Putamen (tissue), 1 donor: Measurements from ENCODE around the gene CDKAL1.
"Not testable (repeated sequence)": the region's sequence is repeated elsewhere in the genome, so short reads cannot be mapped to it uniquely, and the experiment has no call there.

Source experiments
- DNase-seq: peaks from one replicate; pipeline ENCODE4 v3.0.0-alpha.2; 2016; ENCODE audit warnings: low spot score

Gene CDKAL1

GRCh38 chr6:21213492-21213891 is 679.2 kb downstream of the CDKAL1 start:
- no peak for DNase-seq

- no peak for DNase-seq
Measured at GRCh38 chr6:21214738-21215448, 680.6 kb downstream of the CDKAL1 start.

DNA sequence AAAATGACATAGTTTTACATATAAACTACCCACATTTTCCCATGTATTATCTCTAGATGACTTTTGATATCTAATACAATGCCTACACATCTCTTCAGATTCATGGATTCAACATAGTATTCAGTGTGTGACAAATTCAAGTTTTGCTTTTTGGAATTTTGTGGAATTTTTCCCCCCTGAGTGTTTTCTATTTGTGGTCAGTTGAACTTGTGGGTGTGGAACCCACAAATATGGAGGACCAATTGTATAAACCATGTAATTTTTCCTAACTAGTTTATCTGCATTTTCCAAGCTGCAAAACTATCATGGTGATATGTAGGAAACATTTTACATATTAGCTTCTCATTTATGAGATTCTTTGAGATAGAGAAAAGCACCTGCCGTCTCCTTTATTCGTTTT is 685.0 kb downstream of the CDKAL1 start:
- DNase-seq: no peak

GRCh38 chr6:21219856-21220255 is 685.6 kb downstream of the CDKAL1 start:
- DNase-seq: no peak

DNA sequence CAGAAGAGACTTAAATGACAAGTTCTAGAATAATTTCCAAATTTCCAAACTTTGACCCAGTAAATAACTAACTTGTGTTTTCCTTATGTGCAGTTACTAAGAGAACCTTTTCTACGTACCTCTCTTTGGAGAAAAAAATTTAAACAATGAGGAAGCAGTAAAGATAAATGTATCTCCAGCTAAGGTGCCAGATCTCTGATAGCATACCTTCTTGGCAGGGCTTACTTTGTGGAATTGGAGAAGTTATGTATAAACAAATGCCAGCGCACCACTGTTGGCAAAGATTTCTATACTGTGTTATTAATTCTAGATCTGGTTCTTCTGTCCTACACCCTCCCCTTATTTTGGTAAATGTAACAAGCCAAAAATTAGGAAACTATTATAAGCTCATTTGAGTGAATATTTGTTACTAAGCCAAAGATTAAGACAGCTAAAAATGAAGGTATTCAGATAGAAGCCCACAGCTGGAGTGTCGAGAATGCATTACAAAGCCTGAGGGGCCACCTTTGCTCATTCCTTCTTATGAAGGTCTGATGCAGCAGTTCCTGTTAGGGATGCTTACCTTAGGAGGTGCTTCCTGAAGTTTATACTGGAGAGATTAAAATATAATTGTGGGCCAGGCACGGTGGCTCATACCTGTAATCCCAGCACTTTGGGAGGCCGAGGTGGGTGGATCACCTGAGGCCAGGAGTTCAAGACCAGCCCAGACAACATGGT is 686.2 kb downstream of the CDKAL1 start:
- no peak for DNase-seq

GRCh38 chr6:21222656-21223055 is 688.4 kb downstream of the CDKAL1 start:
- no peak for DNase-seq

DNA sequence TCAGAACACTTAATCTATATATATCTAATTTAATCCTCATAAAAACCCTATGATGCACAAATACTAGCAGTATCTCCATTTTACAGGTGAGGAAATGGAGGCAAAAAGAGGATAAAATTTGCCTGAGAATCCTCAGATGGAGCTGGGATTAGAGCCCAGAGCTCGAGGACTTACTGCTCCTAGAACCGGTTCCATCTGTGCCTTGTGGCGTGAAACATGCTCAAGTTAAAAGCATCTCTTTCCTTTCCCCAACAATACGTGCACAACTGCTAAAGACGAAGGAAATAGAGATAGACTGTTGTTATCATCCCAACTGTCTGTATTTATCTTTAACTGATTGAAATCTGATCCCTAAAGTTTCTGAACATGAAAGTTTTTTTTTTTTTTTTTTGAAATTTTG is 691.7 kb downstream of the CDKAL1 start:
- DNase-seq: no peak

DNA sequence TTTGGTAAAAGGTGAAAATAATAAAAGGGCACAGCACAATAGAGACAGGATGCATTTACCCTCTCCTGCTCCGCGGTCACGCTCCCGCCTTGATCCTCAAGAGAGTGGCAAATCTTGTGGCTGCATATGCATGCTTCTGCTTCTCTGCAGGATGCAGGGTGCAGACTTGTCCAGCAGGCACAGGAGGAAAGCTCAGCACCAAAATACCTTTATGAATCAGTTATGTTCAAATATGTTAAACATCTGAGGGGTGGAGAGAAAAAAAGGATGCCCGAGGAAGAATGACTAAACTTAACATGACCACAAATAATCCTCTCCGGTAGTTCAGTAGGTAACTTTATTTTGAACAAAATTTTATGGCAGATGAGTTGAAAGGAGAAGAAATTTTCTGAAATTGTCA is 693.2 kb downstream of the CDKAL1 start:
- DNase-seq: no peak

DNA sequence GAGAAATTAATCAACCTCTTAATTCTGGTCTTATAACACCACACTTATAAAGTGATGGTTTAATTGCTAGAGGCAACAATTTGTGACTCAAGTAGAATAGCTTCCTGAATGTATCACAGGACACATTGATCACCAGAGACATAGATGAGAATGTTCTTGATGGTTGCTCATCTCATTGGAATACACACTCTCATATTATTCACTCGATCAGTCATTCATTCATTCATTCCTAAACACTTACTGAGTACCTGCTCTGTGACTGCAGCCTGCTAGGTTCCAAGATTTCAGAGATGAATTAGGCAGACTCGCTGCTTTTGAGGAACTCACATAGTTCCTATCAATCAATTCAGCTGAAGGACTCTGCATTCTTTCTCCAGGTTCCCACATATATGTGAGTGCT is 694.2 kb downstream of the CDKAL1 start:
- no peak for DNase-seq

GRCh38 chr6:21228876-21229460 is 694.7 kb downstream of the CDKAL1 start:
- no peak for DNase-seq

DNA sequence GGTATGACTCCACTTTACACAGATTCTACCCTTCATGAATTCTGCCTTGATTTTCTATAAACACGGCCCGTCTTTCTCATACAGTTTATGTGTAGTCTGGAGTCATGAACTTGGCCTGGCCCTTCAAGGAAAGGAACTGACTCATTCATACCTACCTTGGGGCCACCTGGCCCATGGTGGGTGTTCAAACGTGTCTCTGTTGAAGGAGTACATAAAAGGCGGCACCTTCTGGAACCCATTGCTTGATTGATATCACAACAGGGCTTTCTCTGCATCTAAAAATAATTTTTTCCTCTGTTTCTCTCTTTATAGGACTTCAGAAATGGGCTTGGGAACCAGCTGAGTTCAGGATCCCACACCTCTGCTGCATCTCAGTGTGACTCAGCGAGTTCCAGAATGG is 696.3 kb downstream of the CDKAL1 start:
- no peak for DNase-seq

- no peak for DNase-seq
Measured at GRCh38 chr6:21235162-21235561, 700.9 kb downstream of the CDKAL1 start.

DNA sequence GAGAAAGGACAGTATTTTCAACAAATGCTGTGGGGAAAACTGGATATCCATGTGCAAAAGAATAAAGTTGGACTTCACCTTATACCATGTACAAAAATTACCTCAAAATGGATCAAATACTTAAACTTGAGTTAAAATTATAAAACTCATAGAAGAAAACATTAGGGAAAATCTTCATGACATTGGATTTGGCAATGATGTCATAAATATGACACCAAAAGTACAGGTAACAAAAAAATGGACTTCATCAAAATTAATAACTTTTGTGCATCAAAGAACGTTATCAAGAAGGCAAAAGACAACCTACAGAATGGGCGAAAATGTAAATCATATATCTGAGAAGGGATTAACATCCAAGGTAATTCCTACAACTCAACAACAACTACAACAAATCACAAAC is 704.0 kb downstream of the CDKAL1 start:
- no peak for DNase-seq

GRCh38 chr6:21240709-21241108 is 706.5 kb downstream of the CDKAL1 start:
- DNase-seq: no peak

- no peak for DNase-seq
Measured at GRCh38 chr6:21241231-21242130, 707.2 kb downstream of the CDKAL1 start.

DNA sequence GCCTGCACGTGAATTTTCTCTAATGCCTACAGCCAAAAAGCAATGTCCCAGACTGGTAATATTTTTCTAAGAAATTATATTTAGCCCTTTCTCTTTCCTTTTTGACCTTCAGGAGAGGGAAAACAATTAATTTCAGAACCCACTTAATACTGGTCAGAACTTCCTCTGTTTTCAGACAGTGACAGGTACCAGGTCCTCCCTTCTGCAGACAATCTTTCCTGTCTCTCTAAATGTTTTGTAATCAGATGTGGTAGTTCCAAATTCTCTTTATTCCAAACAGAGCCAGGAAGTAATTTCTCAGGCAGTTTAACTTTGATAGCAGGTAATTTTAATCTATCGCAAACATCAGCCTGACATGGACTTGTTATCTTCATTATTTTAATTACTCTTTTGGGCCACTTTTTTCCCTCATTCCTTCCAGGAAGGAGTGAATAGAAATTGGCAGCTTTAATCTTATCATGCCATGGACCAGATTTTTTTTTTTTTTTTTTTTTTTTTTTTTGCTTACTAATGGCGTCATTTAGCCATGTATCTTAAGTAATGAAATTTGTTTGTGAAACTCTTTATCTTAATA is 710.7 kb downstream of the CDKAL1 start:
- DNase-seq: no peak

DNA sequence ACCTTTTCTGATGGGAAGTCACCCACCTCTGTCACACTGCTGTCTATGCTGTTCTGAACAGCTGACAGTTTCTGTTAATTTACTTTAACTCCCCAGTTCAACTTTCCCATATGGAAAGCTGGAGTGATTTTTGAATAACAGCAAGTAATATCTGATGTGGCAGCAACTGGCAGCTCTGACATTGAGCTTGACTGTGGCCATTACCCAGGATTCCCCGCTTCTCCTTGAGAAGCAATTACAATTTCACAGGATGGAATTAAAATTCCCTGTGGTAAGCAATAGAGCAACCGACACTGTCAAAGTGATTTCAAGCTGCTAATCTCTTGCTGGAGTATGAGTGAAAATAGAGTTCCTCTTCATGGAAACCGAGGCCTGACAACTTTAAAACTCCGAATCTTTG is 711.2 kb downstream of the CDKAL1 start:
- no peak for DNase-seq

- no peak for DNase-seq
Measured at GRCh38 chr6:21246075-21246474, 711.8 kb downstream of the CDKAL1 start.

DNA sequence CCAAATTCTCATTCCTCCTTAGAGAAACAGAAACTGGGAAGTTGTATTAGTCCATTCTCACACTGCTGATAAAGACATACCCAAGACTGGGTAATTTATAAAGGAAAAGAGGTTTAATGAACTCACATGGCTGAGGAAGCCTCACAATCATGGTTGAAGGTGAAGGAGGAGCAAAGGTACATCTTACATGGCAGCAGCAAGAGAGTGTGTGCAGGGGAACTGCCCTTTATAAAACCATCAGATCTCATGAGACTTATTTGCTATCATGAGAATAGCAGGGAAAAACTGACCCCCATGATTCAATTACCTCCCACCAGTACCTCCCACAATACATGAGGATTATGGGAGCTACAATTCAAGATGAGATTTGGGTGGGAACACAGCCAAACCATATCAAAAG is 720.2 kb downstream of the CDKAL1 start:
- not testable (repeated sequence) for DNase-seq

GRCh38 chr6:21256197-21256596 is 721.9 kb downstream of the CDKAL1 start:
- no peak for DNase-seq

DNA sequence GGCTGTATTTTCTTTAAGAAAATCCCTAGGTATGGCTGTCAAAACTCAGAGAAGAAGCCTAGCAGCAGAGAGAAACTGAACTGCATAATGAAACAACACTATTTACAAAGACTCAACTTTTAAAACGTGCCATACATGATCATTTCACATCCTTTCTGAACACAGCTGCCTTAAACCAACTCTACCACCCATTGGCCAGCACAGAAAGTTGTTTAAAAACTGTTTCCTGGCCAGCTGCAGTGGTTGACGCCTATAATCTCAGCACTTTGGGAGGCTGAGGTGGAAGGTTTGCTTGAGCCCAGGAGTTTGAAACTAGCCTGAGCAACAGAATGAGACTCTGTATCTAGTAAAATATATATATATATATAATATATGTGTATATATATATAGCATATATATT is 722.9 kb downstream of the CDKAL1 start:
- DNase-seq: no peak

GRCh38 chr6:21258665-21259064 is 724.4 kb downstream of the CDKAL1 start:
- DNase-seq: no peak
